SK-N-MC (cell line): ENCODE measurements around the gene PCDHGA8.
"Not testable (repeated sequence)": the region's sequence is repeated elsewhere in the genome, so short reads cannot be mapped to it uniquely, and the experiment has no call there.

Experiments used
- EZH2 ChIP-seq: fragments of 200-600 bp; sonication (generic); IDR thresholded peaks from one replicate; pipeline ENCODE4 v1.6.1; 2017; ENCODE audit warnings: antibody characterized with exemption
- POLR2AphosphoS5 ChIP-seq: IDR thresholded peaks from 2 replicates; pipeline ENCODE4 v1.6.1; 2012; ENCODE audit warnings: mild to moderate bottlenecking, low read depth, low read length, borderline replicate concordance

GRCh38 chr5:141397756-141398551 is 5.5 kb downstream of the PCDHGA8 start, which contains the start of gene PCDHGB5:
- not testable (repeated sequence) for TF ChIP-seq EZH2, POLR2AphosphoS5
